ENCODE results near the gene TRAF1.
A peak's percentile ranks its signal among the peaks of the same experiment; 100 is the strongest.

The TRAF1 gene

DNA sequence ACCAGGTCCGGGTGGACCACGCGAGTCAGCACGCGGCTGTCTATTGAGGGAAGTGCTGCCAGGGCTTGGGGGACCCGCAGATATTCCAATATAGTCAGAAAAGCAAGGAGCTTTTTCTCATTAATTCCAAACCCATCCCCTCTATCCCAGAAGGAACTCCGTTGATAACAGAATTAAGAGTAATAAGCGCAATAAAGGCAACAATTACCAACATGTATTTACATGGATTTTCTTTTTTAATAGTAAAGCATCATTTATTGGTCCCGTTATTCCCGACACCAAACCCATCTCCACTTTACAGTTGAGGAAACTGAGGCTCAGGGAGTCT is 57.3 kb downstream of the TRAF1 start:
- TF ChIP-seq, protein P1, sequence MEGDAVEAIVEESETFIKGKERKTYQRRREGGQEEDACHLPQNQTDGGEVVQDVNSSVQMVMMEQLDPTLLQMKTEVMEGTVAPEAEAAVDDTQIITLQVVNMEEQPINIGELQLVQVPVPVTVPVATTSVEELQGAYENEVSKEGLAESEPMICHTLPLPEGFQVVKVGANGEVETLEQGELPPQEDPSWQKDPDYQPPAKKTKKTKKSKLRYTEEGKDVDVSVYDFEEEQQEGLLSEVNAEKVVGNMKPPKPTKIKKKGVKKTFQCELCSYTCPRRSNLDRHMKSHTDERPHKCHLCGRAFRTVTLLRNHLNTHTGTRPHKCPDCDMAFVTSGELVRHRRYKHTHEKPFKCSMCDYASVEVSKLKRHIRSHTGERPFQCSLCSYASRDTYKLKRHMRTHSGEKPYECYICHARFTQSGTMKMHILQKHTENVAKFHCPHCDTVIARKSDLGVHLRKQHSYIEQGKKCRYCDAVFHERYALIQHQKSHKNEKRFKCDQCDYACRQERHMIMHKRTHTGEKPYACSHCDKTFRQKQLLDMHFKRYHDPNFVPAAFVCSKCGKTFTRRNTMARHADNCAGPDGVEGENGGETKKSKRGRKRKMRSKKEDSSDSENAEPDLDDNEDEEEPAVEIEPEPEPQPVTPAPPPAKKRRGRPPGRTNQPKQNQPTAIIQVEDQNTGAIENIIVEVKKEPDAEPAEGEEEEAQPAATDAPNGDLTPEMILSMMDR (IDR thresholded peaks at IDR 0.05; ENCODE audit: low read depth, low read length) = no peak
- H3K4me3 ChIP-seq (ENCODE audit: low read depth, low read length) = peak overlapping the region; percentile 51

DNA sequence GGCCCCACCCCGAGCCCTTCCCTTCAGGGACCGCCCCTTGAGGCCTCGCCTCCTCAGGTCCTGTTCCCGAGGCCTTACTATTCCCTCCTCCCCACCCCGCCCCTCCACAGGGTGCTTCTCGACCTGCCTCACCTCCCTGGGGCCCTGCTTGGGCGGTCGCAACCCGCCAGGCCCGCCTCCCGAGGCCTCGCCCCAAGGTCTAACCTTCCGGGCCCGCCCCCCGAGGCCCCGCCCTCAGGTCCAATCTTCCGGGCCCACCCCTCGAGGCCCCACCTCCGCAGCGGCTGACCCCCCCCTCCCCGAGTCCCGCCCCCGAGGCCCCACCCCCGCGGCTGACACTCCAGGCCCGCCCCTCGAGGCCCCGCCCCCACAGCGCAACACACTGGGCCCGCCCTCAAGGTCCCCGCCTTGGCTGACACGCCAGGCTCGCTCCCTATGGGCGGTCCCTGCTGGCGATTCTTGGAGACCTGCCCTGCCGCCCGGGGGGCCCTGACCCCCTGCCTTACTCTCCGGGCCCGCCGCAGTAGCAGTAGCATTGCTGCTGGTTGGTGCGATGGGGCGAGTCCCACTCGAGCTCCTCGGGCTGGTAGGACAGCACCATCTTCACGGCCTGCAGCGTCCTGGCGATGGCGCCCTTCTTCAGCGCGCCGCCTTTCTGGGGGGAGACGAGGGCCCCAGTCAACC is 57.8 kb downstream of the TRAF1 start:
- TF ChIP-seq, protein P1 (IDR thresholded peaks at IDR 0.05; ENCODE audit: low read depth, low read length) = peak; percentile 46
- H3K4me3 ChIP-seq (ENCODE audit: low read depth, low read length) = peak overlapping the region; percentile 51

DNA sequence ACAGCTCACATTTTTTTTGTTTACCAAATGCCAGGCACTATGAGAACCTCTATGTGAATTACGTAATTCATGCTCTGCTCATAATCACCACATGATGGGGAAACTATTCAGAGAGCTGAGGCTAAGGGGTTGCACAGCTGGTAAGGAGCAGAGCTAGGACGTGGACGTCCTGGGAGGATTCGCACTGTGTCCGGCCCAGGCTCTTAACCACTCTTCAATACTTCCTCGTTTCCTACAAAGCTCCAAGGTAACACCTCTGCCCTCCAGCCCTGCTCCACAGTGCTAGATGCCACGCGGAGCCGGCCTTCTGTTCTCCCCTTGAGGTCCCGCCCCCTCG is 58.3 kb downstream of the TRAF1 start:
- TF ChIP-seq, protein P1 (IDR thresholded peaks at IDR 0.05; ENCODE audit: low read depth, low read length) = no peak
- peak overlapping the region; percentile 41 for H3K4me3 ChIP-seq (ENCODE audit: low read depth, low read length)

DNA sequence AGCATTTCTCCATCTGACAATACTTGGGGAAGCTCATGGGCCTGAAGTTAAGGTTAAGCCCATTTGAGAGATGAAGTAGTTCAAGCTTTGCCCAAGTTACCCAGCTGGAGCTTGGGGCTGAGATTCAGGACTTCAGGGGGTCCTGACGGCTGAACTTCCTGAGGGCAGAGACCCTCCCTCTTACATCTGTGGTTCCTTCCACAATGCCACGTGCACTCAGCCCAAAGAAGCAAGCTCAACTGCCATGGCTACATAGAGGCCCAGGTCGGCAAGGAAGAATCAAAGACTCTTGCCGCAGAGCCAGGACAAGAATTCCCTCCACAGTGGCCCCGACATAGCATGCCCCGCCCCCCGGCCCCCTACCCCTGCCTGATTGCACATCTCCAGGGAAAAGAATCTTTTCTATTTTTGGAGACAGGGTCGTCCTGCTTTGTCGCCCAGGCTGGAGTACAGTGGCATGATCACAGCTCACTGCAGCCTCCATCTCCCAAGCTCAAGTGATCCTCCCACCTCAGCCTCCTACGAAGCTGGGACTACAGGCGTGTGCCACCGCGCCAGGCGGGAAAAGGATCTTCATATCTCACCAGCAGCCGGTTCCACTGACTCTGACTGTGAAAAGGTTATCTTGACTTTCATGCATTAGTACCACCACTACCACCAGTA is 58.8 kb downstream of the TRAF1 start:
- TF ChIP-seq, protein P1 (IDR thresholded peaks at IDR 0.05; ENCODE audit: low read depth, low read length) = no peak
- no peak overlapping the region for H3K4me3 ChIP-seq (ENCODE audit: low read depth, low read length)

DNA sequence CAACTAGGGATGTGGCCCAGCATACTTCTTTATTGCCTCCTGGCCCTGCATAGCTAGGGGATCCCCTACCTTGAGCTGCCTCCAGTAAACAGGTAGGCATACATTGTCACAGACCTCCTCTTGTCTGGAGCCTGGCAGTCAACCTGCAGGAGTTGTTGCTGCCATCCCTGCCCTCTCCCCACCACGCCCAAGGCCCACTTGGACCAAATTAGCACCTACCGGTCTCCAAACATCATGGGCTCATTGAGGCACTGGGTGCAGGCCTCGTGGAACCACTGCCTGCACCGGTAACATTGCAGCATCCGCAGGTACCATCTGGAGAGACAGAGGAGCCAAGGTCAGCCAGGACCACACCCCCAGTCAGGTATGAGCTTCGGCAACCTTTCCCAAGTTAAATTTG is 59.9 kb downstream of the TRAF1 start:
- TF ChIP-seq, protein P1 (IDR thresholded peaks at IDR 0.05; ENCODE audit: low read depth, low read length) = no peak
- no peak overlapping the region for H3K4me3 ChIP-seq (ENCODE audit: low read depth, low read length)

DNA sequence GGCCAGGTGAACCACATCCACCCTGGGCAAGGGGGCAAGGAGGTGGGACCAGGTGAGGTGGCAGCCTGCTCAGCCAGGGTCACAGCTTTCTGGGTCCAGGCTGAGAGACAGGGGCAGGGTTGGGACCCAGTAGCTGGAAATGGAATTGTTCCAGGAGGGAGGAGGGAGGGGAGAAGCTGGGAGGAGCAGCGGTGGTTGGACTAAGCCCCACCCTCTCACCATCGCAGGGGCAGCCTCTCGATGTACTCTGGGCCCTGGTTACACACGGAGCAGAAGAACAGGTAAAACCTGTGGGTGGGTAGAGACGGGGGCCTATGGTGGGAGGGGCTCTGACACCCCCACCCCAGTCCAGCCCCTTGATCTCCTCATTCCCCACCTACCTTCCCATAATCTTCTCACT is 60.8 kb downstream of the TRAF1 start:
- no peak overlapping the region for H3K4me3 ChIP-seq (ENCODE audit: low read depth, low read length)
- TF ChIP-seq, protein P1 (IDR thresholded peaks at IDR 0.05; ENCODE audit: low read depth, low read length) = no peak

DNA sequence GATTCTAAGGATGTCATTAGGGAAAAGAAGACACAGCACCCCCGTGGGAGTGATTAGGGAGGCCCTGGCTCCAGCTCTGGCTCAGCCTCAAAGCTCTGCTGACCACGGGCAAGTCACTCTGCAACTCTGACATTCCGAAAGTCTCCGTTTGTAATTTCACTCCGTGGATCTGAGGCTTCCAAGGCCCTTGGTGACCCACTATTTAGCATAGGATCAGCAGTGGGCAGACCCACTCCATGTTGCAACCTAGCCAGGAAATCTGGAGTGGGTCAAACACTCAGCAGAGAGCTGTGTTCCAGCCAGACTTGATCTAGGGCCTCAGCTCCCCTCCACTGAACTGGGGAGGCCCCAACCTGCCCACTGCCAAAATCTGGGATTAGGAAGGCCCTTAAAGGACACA is 61.4 kb downstream of the TRAF1 start:
- TF ChIP-seq, protein P1 (IDR thresholded peaks at IDR 0.05; ENCODE audit: low read depth, low read length) = no peak
- no peak overlapping the region for H3K4me3 ChIP-seq (ENCODE audit: low read depth, low read length)

Measured in WI38 (cell line).